ENCODE measurements around the gene NYNRIN.
"Not testable (repeated sequence)": the region's sequence is repeated elsewhere in the genome, so short reads cannot be mapped to it uniquely, and the experiment has no call there.

NYNRIN gene

DNA sequence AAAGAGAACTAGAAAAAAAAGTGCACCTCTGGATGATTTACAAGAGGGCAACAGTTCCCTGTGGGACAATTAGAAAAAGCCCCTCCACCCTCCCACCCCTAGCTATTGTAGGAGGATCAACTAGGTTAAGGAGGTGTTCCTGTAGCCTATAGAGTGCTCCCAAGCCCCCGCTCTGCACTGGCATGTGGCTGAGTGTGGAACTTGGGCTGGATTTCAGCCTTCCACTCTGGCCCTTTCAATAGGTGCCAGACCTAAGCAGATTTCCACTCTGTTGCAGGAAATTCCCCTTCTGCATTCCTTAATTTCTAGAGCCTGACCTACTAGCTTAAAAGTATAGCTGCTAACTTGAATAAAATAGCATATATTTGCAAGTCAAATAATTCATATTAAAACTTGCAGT is 28.1 kb upstream of the NYNRIN start:
- DNase-seq, result no peak

DNA sequence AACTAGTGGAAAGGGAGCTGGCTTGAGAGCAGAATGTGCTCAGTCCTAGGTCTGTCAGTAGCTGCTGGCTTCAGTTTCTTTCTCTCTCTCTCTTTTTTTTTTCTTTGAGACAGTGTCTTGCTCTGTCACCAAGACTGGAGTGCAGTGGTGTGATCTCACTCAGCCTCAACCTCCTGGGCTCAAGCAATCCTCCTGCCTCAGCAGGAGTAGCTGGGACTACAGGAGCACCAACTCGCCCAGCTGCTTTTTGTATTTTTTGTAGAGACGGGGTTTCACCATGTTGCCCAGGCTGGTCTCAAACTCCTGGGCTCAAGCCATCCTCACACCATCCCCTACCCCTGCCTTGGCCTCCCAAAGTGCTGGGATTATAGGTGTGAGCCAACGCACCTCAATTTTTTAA is 27.2 kb upstream of the NYNRIN start:
- not testable (repeated sequence) for DNase-seq

DNA sequence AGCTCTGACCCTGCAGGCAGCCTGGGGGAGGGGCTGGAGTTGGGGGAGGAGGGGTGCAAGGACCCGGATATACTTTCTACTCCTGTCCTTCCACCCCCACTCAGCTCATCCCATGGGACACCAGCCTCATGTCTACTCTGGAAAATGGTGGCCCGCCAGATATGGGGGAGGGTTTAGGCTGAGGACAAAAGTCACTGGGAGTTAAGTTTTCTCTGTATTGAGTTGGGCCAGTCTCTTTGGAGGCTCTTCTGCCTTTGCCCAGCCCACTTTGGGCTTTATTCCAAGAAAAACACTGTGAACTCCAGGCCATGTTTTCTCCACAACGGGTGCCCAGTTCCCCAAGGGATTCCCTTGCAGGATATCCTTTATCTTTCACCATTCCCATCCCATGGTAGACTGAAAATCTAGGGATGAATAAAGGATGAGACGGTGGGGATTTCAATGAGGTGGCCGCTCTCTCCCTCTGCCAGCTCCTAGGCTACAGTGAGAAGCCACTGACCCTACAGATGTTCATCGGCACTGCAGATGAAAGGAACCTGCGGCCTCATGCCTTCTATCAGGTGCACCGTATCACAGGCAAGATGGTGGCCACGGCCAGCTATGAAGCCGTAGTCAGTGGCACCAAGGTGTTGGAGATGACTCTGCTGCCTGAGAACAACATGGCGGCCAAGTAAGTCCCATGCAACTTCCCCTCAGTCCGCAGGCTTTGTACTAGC is 25.9 kb upstream of the NYNRIN start:
- no peak for DNase-seq

DNA sequence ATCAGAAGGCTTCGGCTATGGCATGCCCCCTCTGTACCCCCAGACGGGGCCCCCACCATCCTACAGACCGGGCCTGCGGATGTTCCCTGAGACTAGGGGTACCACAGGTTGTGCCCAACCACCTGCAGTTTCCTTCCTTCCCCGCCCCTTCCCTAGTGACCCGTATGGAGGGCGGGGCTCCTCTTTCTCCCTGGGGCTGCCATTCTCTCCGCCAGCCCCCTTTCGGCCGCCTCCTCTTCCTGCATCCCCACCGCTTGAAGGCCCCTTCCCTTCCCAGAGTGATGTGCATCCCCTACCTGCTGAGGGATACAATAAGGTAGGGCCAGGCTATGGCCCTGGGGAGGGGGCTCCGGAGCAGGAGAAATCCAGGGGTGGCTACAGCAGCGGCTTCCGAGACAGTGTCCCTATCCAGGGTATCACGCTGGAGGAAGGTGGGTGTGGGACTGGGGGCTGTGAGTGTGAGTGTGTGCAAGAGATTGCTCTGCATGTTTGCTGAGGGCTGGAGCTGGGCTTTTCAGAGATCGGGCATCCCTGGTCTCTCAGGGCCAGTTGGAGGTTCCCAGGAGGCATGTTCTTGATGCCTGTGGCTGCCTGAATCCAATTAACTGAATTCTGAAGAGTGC is 22.2 kb upstream of the NYNRIN start:
- DNase-seq, result no peak

DNA sequence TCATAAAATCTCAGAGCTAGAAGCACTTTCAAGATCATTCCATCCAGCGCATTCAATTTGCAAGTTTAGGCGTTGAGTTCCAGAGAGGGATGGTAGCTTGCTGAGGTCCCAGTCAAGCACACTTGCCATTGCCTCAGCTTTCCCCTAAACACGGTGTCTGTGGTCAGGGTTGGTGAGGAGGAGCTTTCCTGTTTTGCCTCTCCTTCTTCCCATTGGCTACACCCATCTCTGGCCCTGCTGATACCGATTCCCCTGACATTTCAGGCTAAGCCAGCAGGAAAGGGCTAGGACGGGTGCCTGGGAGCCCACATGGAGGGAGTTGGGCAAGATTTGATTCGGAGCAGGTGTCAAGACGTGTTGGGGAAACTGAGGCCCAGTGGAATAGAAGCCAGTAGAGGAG is 21.7 kb upstream of the NYNRIN start:
- DNase-seq, result no peak

DNA sequence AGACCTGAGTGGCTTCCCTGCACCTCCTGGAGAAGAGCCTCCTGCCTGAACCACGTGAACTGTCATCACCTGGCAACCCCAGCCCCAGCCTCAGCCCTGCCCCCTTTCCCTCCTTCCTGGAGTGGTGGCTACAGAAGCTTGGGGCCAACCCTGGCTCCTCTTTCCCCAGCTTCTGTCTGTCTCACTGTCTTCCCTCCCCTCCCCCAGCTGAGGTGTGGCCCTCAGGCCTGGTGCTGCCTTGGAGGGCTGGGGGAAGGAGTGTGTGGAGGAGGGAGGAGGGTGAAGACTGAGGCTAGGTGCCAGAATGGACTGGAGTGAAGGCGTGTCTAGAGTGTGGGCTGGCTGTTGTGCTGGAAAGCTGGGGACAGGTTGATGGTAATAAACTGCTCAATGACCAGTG is 21.1 kb upstream of the NYNRIN start:
- DNase-seq, result no peak

DNA sequence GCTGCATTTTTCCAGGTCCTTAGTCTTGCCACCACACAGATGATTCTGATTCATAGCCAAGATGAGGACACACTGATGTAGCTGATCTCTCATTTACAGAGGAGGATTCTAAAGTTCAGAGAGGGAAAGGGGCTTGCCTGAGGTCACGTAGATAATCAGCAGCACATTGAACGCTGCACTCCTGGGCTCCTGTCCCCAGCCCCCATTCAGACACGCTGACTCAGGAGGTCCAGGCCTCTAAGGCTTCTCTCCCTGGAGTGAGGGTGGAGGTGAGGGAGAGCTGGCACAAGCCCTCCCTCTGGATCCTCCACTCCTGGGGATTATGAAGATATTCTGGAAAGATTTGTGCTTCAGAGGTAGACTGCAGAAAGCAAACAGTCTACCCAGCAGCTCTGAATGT is 20.5 kb upstream of the NYNRIN start:
- DNase-seq, result no peak

DNA sequence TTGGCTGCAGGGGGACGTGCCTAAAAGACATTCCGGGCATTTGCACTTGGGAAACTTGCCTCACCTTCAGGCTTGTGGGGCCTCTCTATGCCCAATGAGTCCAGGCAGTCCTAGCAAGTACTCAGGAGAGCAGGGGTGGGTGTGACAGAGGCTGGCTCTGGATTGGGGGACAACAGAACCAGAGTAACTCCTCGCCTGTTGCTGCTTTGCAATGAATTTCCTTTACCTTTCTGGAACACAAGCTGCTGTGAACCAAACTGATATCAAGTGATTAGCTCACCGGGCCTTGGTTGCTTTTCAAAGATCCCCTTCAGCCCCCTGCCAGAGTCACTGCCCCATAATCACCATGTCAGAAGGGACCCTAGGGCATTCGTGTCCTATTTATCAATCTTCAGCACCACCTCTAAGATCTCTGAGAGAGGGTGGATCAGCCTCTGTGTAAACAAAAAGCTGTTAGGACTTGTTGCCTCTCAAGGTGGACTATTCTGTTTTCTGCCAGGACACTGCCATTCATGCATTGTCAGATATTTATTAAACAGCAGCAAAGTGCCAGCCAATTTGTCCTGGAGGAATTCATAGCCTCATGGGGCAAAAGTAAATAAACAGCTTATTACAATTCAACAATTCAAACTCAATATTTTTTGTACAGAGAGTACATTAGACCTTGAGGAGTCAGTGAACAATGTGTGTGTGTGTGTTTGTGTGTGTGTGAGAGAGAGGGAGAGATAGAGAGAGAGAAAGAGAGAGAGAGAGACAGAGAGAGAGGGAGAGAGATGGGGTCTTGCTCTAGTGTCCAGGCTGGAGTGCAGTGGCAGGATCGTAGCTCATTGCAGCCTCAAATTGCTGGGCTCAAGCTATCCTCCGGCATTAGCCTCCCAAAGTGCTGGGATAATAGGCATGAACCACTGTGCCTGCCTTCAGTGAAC is 19.6 kb upstream of the NYNRIN start:
- no peak for DNase-seq

DNA sequence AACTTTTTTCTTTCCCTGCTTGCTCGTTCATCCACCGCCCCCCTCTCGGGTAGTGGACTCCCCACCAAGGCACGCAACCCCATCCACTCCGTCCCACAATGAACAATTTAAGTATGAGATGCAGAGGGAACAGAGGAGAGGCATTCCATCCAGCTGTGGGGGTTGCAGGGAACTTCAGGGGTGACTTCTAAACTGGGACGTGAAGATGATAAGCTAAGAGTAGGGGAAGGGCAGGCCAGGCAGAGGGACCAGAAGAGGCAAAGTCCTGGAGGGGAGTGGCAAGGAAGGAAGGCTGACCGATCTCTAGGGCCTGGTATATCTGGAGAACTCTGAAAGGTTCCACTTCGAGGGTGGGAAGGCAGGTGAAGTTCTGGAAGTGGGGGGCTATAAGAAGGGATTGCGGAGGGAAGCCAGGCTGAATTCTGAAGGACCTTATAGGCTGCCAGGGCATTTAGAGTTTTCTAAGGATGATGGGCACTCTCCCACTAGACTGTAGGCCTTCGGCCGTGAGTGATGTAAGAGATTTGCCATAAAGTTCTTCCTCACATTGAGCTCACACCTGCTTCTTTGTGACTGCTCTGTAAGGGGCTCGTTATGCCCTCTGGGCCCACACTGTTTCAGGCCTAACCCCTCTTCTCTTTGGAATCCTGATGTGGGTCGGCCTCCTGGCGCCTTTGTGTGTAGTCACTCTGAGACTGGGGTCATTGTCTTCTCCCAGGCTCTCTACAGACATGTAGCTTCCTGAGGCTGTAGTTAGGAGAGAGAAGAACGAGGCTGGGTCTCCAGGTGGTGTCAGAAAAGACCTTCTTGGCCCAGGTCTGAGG is 18.7 kb upstream of the NYNRIN start:
- DNase-seq, result no peak

DNA sequence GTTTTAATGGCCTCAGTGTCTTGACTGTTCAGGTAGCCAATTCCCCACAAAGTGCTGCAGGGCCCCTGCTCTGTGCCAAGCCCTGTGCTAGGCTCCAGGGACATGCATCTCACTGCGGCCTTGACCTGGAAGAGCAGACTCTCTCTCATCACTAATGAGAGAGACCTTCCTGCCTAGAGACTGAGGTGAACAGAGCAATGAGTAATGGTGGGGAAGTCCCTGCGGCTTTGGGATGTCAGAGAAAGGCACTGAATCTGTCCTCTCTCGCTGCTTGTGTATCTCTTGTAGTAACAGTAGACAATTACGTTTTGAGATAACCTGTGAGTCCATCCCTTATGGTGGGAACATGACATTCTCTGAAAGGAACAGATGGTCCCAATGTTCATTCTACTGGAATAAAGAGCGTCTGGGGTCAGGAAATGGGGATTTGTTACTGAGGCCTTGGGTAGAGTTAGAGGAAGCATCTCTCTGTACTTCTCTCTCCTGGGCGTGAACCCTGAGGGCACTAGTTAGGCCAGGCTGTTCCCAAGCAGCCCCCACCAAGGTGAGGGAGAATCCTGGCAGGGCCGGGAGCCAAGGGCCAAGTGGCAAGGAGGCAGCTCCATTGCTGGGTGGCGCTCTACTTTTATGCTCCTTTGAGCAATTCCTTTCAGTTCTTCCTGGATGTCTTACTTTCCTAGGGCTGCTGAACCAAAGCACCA is 17.3 kb upstream of the NYNRIN start:
- peak; percentile 12 for DNase-seq

DNA sequence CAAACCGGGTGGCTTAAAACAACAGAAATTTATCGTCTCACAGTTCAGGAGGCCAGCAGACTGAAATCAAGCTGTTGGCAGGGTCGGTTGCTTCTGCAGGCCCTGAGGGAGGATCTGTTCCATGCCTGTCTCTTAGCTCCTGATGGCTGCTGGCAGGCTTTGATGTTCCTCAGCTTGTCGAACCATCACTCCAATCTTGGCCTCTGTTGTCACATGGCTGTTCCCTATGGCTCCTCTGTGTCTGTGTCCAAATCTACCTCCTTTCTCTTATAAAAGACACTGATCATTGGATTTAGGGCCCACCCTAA is 16.8 kb upstream of the NYNRIN start:
- DNase-seq, result no peak

DNA sequence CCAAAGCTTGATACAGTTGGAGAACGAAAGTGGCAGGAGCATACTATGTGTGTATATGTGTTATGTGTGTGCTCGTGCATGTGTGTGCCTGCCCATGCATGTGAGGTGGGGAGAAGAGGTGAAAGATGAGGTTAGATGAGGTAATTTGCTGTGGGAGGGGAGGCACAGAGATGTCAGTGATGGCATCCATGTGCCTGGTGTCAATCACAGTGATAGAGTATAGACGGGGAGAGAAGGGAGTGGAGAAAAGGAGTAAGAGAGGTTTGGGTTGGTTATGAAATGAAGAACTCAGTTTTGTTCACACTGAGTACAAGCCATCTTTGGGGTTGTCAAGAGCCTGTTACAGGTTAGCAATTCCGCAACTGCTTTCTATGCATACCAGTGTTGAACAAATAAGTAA is 14.6 kb upstream of the NYNRIN start:
- no peak for DNase-seq

DNA sequence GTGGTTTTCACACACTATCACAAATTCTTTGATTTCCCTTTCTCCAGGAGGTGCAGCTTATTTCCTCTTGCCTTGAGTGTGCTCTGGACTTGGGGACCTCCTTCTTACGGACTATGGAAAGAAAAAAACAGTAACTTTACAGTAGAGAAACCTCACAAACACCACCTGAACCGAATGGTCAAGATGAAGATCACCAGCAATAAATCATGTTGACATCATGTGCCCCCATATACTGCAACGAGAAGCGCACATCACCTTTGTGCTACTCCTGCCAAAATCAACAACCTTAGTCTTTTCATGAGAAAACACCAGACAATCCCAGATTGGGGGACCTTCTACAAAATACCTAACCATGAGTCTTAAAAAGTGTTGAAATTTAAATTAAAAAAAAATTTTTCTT is 13.3 kb upstream of the NYNRIN start:
- no peak for DNase-seq

DNA sequence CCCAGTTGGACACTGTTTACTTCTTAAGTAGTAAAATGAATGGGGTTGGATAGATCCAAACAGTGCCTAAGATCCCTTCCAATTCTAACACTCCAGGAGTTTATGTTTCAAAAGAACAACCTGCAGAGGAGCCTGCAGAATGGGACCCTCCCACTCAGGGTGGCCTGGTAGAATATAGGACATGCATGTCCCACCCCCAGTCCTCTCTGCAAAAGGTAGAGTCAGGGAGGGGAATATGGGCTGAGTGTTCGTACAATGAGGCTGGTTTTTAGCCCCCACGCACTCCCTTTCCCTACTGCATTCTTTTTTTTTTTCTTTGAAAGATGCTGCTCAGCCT is 11.8 kb upstream of the NYNRIN start:
- DNase-seq, result no peak

DNA sequence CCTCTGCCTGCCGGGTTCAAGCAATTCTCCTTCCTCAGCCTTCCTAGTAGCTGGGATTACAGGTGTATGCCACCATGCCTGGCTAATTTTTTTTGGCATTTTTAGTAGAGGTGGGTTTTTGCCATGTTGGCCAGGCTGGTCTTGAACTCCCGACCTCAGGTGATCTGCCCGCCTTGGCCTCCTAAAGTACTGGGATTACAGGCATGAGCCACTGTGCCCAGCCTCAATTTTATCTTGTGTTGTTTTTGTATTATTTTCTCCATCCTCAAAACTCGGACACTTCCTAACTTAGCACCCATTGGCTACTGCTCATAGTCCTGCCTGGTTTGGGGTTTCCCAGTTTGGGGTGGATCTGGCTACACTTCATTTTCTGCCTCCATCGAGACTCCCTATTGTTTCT is 11.2 kb upstream of the NYNRIN start:
- DNase-seq, result not testable (repeated sequence)

DNA sequence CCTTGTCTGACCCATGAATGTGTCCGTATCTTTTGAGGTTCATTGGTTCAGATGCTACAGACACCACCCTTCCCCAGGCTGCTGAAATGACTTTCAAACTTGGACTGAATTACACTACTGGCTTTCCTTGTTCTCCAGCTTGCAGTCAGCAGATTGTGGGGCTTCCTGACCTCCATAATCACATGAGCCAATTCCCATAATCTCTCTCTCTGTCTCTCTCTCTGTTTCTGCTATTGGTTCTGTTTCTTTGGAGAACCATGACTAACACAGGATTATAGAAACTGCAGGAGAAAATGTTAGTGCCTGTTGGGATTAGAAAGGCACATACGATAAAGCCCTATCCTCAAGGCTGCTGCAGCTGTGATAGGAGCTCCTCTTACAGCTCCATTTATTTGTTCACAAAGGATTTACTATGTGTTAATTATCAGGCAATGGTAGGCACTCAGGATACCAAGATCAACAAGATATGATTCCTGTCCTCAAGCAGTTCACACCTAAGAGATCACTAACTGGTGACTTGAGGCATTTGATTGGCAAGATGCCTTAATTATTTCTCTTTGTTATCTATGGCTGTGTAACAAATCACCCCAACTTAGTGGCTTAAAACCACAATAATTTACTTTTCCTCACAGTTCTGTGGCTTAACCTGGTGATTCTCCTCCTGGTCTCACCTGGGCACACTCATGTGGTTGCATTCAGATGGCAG is 10.2 kb upstream of the NYNRIN start:
- no peak for DNase-seq

DNA sequence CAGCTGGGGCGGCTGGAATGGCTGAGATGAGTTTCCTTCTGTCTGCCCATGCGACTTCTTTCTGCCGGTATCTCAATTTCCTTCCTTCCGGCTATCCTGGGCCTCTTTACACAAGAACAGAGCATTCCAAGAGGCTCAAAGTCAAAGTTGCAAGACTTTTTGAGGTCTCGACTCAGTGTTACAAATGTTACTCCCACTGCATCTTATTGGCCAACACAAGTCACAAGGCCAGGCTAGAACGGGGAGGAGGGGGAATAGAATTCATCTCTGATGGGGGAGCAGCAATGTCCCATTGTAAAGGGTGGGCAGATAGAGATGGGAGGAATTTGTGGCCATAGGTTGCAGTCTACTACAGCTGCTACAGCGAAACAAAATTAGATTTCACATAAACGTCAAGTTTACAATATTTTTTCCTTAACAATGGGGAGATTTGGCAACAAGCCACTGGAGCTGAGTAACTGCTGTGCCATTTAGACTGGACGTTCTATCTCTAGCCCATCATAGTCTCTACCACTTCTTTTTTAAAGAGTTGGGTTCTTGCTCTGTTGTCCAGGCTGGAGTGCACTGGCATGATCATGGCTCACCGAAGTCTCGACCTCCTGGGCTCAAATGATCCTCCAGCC is 9.5 kb upstream of the NYNRIN start:
- no peak for DNase-seq

DNA sequence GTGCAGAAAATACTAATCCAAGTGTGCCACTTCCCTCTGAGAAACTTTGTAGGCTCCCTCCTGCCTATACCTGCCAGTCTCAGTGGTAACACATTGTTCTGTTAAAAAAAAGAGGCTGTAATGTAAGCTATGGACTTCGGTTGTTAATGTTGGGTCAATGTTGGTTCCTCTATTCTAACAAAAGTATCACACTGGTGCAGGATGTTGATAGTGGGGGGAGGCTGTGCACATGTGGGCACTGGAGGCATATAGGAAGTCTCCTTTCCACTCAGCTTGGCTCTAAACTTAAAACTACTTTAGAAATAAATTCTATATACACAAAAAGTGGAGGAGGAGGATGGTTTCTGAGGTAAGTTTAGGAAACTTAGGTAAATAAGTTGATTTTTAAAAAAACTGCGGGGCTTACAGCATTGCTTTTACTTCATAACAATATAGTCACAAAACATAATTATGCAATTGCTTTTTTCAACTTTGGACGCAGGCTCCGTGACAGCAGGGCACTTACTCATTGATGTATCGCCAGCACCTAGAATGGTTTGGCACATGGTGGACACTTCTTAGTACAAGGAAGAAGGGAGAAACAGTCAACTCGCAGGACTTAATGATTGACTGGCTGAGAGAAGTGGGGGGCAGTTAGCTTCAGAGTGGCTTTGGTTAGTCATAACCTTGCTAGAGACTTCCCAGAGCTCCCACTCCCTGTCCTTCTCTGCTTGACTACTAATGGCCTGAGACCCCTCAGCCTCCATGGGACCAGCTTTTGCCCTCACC is 7.9 kb upstream of the NYNRIN start:
- DNase-seq, result no peak

DNA sequence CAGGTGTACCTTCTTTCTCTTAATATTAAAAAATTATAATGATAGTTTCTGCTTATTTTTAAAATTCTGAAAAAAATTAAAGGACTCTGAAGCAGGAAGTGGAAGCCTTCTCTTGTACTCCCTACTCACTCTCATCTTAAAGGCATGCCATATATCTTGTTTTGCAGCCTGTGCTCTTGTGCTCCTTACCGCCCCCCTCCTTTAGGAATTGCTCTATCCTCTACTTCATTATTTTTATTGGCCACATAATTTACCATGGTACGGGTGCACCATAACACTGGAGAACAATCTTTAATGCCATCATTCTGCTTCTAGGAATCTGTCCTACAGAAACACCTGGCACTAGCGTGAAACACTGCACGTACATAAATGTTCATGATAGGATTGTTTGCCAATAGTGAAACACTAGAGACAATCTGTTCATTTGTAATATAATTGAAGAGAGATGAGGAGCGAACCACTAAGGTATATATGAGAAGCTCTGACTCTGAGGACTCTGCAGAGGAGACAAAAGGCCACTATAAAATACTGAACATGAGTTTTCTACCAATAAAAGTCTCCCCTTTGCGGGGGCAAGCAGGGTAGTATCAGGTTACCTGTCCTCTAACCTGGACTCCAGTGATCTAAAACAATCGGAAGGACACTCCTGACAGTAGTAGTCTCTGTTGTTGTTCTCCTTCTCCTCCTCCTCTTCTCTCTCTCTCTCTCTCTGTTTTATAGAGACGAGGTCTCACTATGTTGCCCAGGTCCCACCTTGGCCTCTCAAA is 6.3 kb upstream of the NYNRIN start:
- DNase-seq, result no peak

DNA sequence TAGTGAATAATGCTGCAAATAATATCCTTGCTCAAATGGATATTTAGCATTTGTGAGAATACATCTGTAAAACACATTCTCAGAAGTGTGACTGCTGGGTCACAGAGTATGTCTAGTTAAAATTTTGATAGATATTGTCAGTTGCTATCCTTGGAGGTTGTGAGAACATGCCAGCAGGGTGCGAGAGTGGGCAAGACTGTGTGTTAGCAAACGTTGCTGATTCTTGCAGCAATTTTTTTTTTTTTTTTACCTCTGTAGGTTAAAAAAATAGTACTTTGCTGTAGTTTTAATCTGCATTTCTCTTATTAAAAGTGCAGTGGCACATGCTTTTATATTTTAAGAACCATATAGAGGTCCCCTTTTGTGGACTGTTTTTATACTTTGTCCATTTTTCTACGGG is 4.5 kb upstream of the NYNRIN start:
- no peak for DNase-seq
